OCI-LY1 (cell line): ENCODE data around the gene NUP62.
"Not testable (repeated sequence)": the region's sequence is repeated elsewhere in the genome, so short reads cannot be mapped to it uniquely, and the experiment has no call there.

Experiments
- H2AFZ ChIP-seq: fragments of 200-600 bp; sonication (generic), shearing (Covaris generic); 2 replicates; pipeline ENCODE4 v1.6.0; 2014; ENCODE audit warnings: antibody characterized with exemption, mild to moderate bottlenecking, low read length
- H3F3A ChIP-seq: fragments of 200-600 bp; sonication (generic), shearing (Covaris generic); 2 replicates; pipeline ENCODE4 v1.6.0; 2014; ENCODE audit warnings: mild to moderate bottlenecking, antibody characterized with exemption, low read length, moderate library complexity; ENCODE audit not compliant: insufficient read depth
- H3K27ac ChIP-seq: fragments of 200-600 bp; sonication (generic); 2 replicates; pipeline ENCODE4 v1.5.1; 2014; ENCODE audit warnings: low read length, mixed run types, mild to moderate bottlenecking, low read depth; ENCODE audit not compliant: poor library complexity, severe bottlenecking
- H3K27me3 ChIP-seq: fragments of 200-600 bp; sonication (generic); 2 replicates; pipeline ENCODE4 v1.6.0; 2014; ENCODE audit warnings: antibody characterized with exemption, mild to moderate bottlenecking, low read length, moderate library complexity; ENCODE audit not compliant: insufficient read depth
- H3K36me3 ChIP-seq: fragments of 200-600 bp; sonication (generic); 2 replicates; pipeline ENCODE4 v1.6.1; 2014; ENCODE audit warnings: mild to moderate bottlenecking, antibody characterized with exemption, low read length, moderate library complexity, mixed read lengths; ENCODE audit not compliant: insufficient read depth
- H3K4me1 ChIP-seq: fragments of 200-600 bp; sonication (generic); 2 replicates; pipeline ENCODE4 v1.5.1; 2014; ENCODE audit warnings: mild to moderate bottlenecking, low read length, moderate library complexity; ENCODE audit not compliant: insufficient read depth, severe bottlenecking
- H3K4me2 ChIP-seq: fragments of 200-600 bp; sonication (generic), shearing (Covaris generic); 2 replicates; pipeline ENCODE4 v1.6.1; 2014; ENCODE audit warnings: low read length
- H3K4me3 ChIP-seq: fragments of 200-600 bp; sonication (generic); 2 replicates; pipeline ENCODE4 v1.5.1; 2014; ENCODE audit warnings: low read length, low read depth, mild to moderate bottlenecking, mixed read lengths; ENCODE audit not compliant: poor library complexity, severe bottlenecking
- H3K79me2 ChIP-seq: fragments of 200-600 bp; shearing (Covaris generic); 2 replicates; pipeline ENCODE4 v1.6.1; 2016; ENCODE audit warnings: mixed run types, low read length, mixed read lengths; ENCODE audit not compliant: insufficient read depth
- H3K9ac ChIP-seq: fragments of 200-600 bp; sonication (generic), shearing (Covaris generic); 2 replicates; pipeline ENCODE4 v1.6.1; 2014; ENCODE audit warnings: mild to moderate bottlenecking, low read length, mixed read lengths
- H3K9me2 ChIP-seq: fragments of 200-600 bp; sonication (generic), shearing (Covaris generic); 2 replicates; pipeline ENCODE4 v1.6.1; 2014; ENCODE audit warnings: low read depth, mild to moderate bottlenecking, low read length, mixed read lengths
- H3K9me3 ChIP-seq: fragments of 200-600 bp; shearing (Covaris generic); 2 replicates; pipeline ENCODE4 v1.6.1; 2014; ENCODE audit warnings: low read length, mixed read lengths
- H4K20me1 ChIP-seq: fragments of 200-600 bp; sonication (generic), shearing (Covaris generic); 2 replicates; pipeline ENCODE4 v1.6.0; 2016; ENCODE audit warnings: mild to moderate bottlenecking, low read length; ENCODE audit not compliant: insufficient read depth
- EZH2 ChIP-seq: fragments of 200-600 bp; sonication (generic), shearing (Covaris generic); IDR thresholded peaks from 2 replicates; pipeline ENCODE4 v1.8.0; 2017; ENCODE audit warnings: borderline replicate concordance, mixed run types, mild to moderate bottlenecking, antibody characterized with exemption, low read length, moderate library complexity, mixed read lengths
- TF ChIP-seq, protein P1 (sequence below): fragments of 200-600 bp; sonication (generic), shearing (Covaris generic); IDR thresholded peaks from 2 replicates; pipeline ENCODE4 v1.5.1; 2017; ENCODE audit warnings: mild to moderate bottlenecking, antibody characterized with exemption, low read length, moderate library complexity, mixed read lengths

The NUP62 gene

GRCh38 chr19:49972841-49973240 lies 43.5 kb upstream of the NUP62 start:
- Histone ChIP-seq H3K36me3 (no peaks in the 10 kb centered on the region), H3K9ac (no peak overlapping the region), H3K4me3 (no peak overlapping the region), H3K27me3 (peaks cover 4% of the 10 kb centered on the region; the same call in 1 of the 2 replicates), H4K20me1 (no peaks in the 10 kb centered on the region), H3F3A (no peaks in the 10 kb centered on the region), H3K27ac (no peak overlapping the region), H3K9me3 (no peaks in the 10 kb centered on the region), H3K79me2 (no peaks in the 10 kb centered on the region), H3K4me1 (no peaks in the 10 kb centered on the region), H2AFZ (no peak overlapping the region), H3K9me2 (no peaks in the 10 kb centered on the region), H3K4me2 (no peak overlapping the region)
- TF ChIP-seq, protein P1, sequence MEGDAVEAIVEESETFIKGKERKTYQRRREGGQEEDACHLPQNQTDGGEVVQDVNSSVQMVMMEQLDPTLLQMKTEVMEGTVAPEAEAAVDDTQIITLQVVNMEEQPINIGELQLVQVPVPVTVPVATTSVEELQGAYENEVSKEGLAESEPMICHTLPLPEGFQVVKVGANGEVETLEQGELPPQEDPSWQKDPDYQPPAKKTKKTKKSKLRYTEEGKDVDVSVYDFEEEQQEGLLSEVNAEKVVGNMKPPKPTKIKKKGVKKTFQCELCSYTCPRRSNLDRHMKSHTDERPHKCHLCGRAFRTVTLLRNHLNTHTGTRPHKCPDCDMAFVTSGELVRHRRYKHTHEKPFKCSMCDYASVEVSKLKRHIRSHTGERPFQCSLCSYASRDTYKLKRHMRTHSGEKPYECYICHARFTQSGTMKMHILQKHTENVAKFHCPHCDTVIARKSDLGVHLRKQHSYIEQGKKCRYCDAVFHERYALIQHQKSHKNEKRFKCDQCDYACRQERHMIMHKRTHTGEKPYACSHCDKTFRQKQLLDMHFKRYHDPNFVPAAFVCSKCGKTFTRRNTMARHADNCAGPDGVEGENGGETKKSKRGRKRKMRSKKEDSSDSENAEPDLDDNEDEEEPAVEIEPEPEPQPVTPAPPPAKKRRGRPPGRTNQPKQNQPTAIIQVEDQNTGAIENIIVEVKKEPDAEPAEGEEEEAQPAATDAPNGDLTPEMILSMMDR, result no peak
- no peak for TF ChIP-seq EZH2

- H4K20me1 ChIP-seq, result no peaks in the 10 kb centered on the region
- peaks cover 4% of the 10 kb centered on the region; the same call in 1 of the 2 replicates for H3K27me3 ChIP-seq
- H3K9me2 ChIP-seq, result no peaks in the 10 kb centered on the region
- no peak overlapping the region for H3K4me2 ChIP-seq
- H3K27ac ChIP-seq, result no peak overlapping the region
- H3K4me3 ChIP-seq, result no peak overlapping the region
- no peaks in the 10 kb centered on the region for H3K79me2 ChIP-seq
- no peaks in the 10 kb centered on the region for H3K4me1 ChIP-seq
- H3K9me3 ChIP-seq, result no peaks in the 10 kb centered on the region
- H3F3A ChIP-seq, result no peaks in the 10 kb centered on the region
- H3K36me3 ChIP-seq, result no peaks in the 10 kb centered on the region
- TF ChIP-seq, protein P1, result no peak
- no peak for TF ChIP-seq EZH2
- no peak overlapping the region for H2AFZ ChIP-seq
- H3K9ac ChIP-seq, result no peak overlapping the region
Observed at GRCh38 chr19:49971991-49972411, 42.7 kb upstream of the NUP62 start.

GRCh38 chr19:49969355-49969754 lies 40.1 kb upstream of the NUP62 start:
- H3K9me3 ChIP-seq, H2AFZ ChIP-seq, H3K9ac ChIP-seq, H3K27ac ChIP-seq, H3K4me2 ChIP-seq, H3K4me3 ChIP-seq, H3K27me3 ChIP-seq, H3K79me2 ChIP-seq, H3F3A ChIP-seq, H3K4me1 ChIP-seq, H3K36me3 ChIP-seq, H3K9me2 ChIP-seq, H4K20me1 ChIP-seq: not testable (repeated sequence)

- Histone ChIP-seq H3K9ac (no peak overlapping the region), H4K20me1 (no peaks in the 10 kb centered on the region), H3K27ac (no peak overlapping the region), H3K4me3 (no peak overlapping the region), H3K79me2 (no peaks in the 10 kb centered on the region), H3K4me1 (no peaks in the 10 kb centered on the region), H3F3A (no peaks in the 10 kb centered on the region), H3K27me3 (peaks cover 4% of the 10 kb centered on the region; the same call in 1 of the 2 replicates), H2AFZ (no peak overlapping the region), H3K4me2 (no peak overlapping the region), H3K9me2 (no peaks in the 10 kb centered on the region), H3K36me3 (no peaks in the 10 kb centered on the region), H3K9me3 (no peaks in the 10 kb centered on the region)
- TF ChIP-seq, protein P1, result no peak
- no peak for TF ChIP-seq EZH2
Observed at GRCh38 chr19:49968279-49968922, 39.1 kb upstream of the NUP62 start.

DNA sequence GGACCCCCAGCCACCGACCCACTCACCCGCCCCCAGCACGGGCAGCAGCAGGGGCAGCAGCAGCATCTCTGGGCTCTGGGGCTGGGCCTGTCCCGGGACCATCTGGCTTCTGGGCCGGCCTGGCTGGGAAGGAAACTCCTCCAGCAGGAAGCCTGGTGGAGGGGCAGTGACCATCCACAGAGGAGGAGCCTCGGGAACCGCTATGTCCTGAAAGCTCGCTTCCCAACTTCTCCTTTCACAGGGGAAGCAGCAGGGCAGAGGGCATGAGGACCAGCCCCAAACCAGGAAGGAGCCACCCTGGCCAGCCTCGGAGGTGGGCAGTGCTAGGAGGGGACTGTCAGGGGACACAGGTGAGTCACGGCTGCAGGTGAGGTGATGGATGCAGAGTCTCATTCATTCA lies 31.7 kb upstream of the NUP62 start, which contains the start of gene SIGLEC11:
Gene SIGLEC11 (minus strand): TSS at position 193 of the 400 bp plus-strand sequence. CDS start 91 bp downstream, at position 102.
- not testable (repeated sequence) for H3K9ac ChIP-seq, H3K9me3 ChIP-seq, H4K20me1 ChIP-seq, H3K27ac ChIP-seq, H3K4me3 ChIP-seq, H3K36me3 ChIP-seq, H3K27me3 ChIP-seq, H3K4me2 ChIP-seq, H2AFZ ChIP-seq, H3F3A ChIP-seq, H3K9me2 ChIP-seq, H3K4me1 ChIP-seq, H3K79me2 ChIP-seq
